Psoas muscle (tissue), 8 donors: ENCODE results near the gene CD55. TPM values are rescaled to one million over a fixed set of nuclear protein-coding genes. Genes with fewer than 3 reads are reported as not detected.

Experiments used
- ATAC-seq, 4 donors: fragments of 200-7000 bp; cut with Tn5 transposase; one replicate each; pipeline ENCODE4 v1.9.1; 2020; ENCODE audit warnings: moderate library complexity in 3 of 4, mild to moderate bottlenecking in 2 of 4
- DNase-seq, 2 donors: peaks; one replicate each; pipeline ENCODE4 v3.0.0-alpha.2; 2020
- H3K27ac ChIP-seq: fragments of 200-600 bp; one replicate; pipeline ENCODE4 v1.8.0; 2022
- H3K27me3 ChIP-seq, 3 donors: fragments of 200-600 bp in 1 of 3; one replicate each; pipeline versions ENCODE4 v1.6.1 to v1.8.0; 2013 to 2022; ENCODE audit warnings: low read length in 2 of 3, mild to moderate bottlenecking in 2 of 3, moderate library complexity in 1 of 3; ENCODE audit not compliant: insufficient read depth in 3 of 3
- H3K36me3 ChIP-seq, 2 donors: fragments of 200-600 bp in 1 of 2; one replicate each; pipeline versions ENCODE4 v1.6.1 to v1.8.0; 2013 to 2022; ENCODE audit warnings: low read depth in 1 of 2, mild to moderate bottlenecking in 1 of 2, moderate library complexity in 1 of 2; ENCODE audit not compliant: insufficient read depth in 1 of 2
- H3K4me1 ChIP-seq: fragments of 200-600 bp; one replicate; pipeline ENCODE4 v1.8.0; 2022
- H3K4me3 ChIP-seq: fragments of 200-600 bp; one replicate; pipeline ENCODE4 v1.8.0; 2022; ENCODE audit warnings: mild to moderate bottlenecking
- H3K9me3 ChIP-seq: fragments of 200-600 bp; one replicate; pipeline ENCODE4 v1.8.0; 2022
- WGBS, 3 donors: extraction: QIAGEN DNeasy Blood & Tissue Kit; methylation state at CpG; one replicate each; pipeline versions ENCODE4 v1.1.6 to v1.1.7; 2013; 5-methylcytosine and 5-hydroxymethylcytosine counted together
- intact Hi-C, 2 donors: fragments of 100-400 bp; cut with DNase I; formaldehyde crosslinking; loops; one replicate each; pipeline versions ENCODE4 v1.11.0 to v1.14.2; 2022
- polyA plus RNA-seq, 3 donors: library from polyadenylated mRNA; stranded (reverse); fragments of 200-250 nt; gene quantifications; one replicate each; pipeline ENCODE4 v1.2.3, GENCODE V29; 2013
- total RNA-seq, 4 donors: library from RNA; stranded (reverse); fragmentation: NEBNext Ultra II Directional in 2 of 4; extraction: Animal tissue kit (Norgen Biotek cat#: 25700) in 2 of 4; gene quantifications; one replicate each; pipeline versions ENCODE4 v1.2.1 to v1.2.4, GENCODE V29; 2021 to 2023
- TF ChIP-seq, protein P1 (sequence below): fragments of 200-600 bp; IDR thresholded peaks from one replicate; pipeline ENCODE4 v1.8.0; 2022; ENCODE audit warnings: antibody characterized with exemption
- donor health status: healthy with polysubstance abuse.
- donor health status: DM: no; HTN: no; CAD: no; lungs with moderate emphysema.
- donor health status: Bipolar disorder and iron deficiency.
- donor health status: healthy.
- donor health status: DM: yes; HTN: yes; CAD: no.
- donor health status: DM: no; HTN: no; CAD: no.
- donor health status: DM: no; HTN: no; CAD: no.
- donor health status: DM: yes; HTN: yes; CAD: no.

CD55 gene
- total and polyA plus RNA-seq, 7 donors: 44.2 to 318 (median 102) TPM

GRCh38 chr1:207397525-207397926 lies 76.0 kb downstream of the CD55 start:
- TF ChIP-seq, protein P1, sequence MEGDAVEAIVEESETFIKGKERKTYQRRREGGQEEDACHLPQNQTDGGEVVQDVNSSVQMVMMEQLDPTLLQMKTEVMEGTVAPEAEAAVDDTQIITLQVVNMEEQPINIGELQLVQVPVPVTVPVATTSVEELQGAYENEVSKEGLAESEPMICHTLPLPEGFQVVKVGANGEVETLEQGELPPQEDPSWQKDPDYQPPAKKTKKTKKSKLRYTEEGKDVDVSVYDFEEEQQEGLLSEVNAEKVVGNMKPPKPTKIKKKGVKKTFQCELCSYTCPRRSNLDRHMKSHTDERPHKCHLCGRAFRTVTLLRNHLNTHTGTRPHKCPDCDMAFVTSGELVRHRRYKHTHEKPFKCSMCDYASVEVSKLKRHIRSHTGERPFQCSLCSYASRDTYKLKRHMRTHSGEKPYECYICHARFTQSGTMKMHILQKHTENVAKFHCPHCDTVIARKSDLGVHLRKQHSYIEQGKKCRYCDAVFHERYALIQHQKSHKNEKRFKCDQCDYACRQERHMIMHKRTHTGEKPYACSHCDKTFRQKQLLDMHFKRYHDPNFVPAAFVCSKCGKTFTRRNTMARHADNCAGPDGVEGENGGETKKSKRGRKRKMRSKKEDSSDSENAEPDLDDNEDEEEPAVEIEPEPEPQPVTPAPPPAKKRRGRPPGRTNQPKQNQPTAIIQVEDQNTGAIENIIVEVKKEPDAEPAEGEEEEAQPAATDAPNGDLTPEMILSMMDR: no peak
- intact Hi-C loops: no loop called here

GRCh38 chr1:207398986-207399385 lies 77.5 kb downstream of the CD55 start:
- 62 to 66% (median 63%) methylated on average over 1 of the region's 1 CpG for WGBS, 3 donors
- H3K27me3 ChIP-seq: no peaks in the 10 kb centered on the region
- intact Hi-C loops: no loop called here
- H3K9me3 ChIP-seq: no peaks in the 10 kb centered on the region
- TF ChIP-seq, protein P1: no peak
- no peak overlapping the region for H3K4me3 ChIP-seq
- no peaks in the 10 kb centered on the region for H3K36me3 ChIP-seq
- no peak overlapping the region for H3K27ac ChIP-seq
- H3K4me1 ChIP-seq: no peaks in the 10 kb centered on the region
- DNase-seq: no peak
- ATAC-seq: no peak

More at GRCh38 chr1:207397525-207397926, 76.0 kb downstream of the CD55 start:
- 34 to 52% (median 38%) methylated on average over 2 of the region's 2 CpGs for WGBS, 3 donors
- ATAC-seq: no peak
- Histone ChIP-seq H3K27me3 (no peaks in the 10 kb centered on the region), H3K4me3 (no peak overlapping the region), H3K4me1 (no peaks in the 10 kb centered on the region), H3K27ac (no peak overlapping the region), H3K36me3 (no peaks in the 10 kb centered on the region), H3K9me3 (no peaks in the 10 kb centered on the region)
- DNase-seq: no peak

DNA sequence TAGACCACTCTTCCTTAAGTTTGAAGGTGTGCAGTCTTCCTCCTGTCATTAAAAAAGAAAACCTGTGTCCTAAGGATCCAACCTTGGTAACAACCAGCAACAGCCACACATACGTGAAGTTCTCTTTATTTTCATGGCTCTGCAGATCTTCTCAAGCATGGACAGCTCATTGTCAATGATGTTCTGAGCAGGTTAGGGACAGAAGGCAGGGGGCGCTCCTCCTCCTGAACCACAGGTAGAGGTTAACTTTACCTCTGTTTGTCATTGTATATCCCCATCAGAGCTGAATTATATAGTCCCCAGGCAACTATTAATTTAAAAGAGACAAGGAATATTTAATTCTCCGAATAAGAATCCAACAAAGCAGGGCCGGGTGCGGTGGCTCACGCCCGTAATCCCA lies 80.1 kb downstream of the CD55 start:
- H3K36me3 ChIP-seq: no peaks in the 10 kb centered on the region
- DNase-seq: no peak
- no peaks in the 10 kb centered on the region for H3K4me1 ChIP-seq
- ATAC-seq: no peak
- no peak overlapping the region for H3K27ac ChIP-seq
- 95 to 98% (median 96%) methylated on average over 7 of the region's 7 CpGs for WGBS, 3 donors
- TF ChIP-seq, protein P1: no peak
- intact Hi-C loops: loop anchor here in 1 of 2 donors (10.0 kb wide), 1 partner anchor 137 kb away; no protein-coding TSS in a partner anchor
- no peaks in the 10 kb centered on the region for H3K9me3 ChIP-seq
- no peak overlapping the region for H3K4me3 ChIP-seq
- no peaks in the 10 kb centered on the region for H3K27me3 ChIP-seq

GRCh38 chr1:207402744-207403143 lies 81.3 kb downstream of the CD55 start:
- no peaks in the 10 kb centered on the region for H3K36me3 ChIP-seq
- 51 to 63% (median 57%) methylated on average over 4 of the region's 4 CpGs for WGBS, 3 donors
- no peaks in the 10 kb centered on the region for H3K9me3 ChIP-seq
- no peak overlapping the region for H3K27ac ChIP-seq
- intact Hi-C loops: loop anchor here in 1 of 2 donors (10.0 kb wide), 1 partner anchor 138 kb away; no protein-coding TSS in a partner anchor
- no peak overlapping the region for H3K4me3 ChIP-seq
- H3K4me1 ChIP-seq: no peaks in the 10 kb centered on the region
- DNase-seq (no peak), ATAC-seq (no peak)
- TF ChIP-seq, protein P1: no peak
- no peaks in the 10 kb centered on the region for H3K27me3 ChIP-seq
